ENCODE data around the gene EFCAB5. TPM values are rescaled to one million over a fixed set of nuclear protein-coding genes. Genes with fewer than 3 reads are reported as not detected.

Gene EFCAB5
- total and polyA plus RNA-seq, 10 of the 15 experiments (the other 5 are each of a cell fraction or from before 2014, with no cell fraction given), result 0.39 to 2.6 (median 1.0) TPM

- Histone ChIP-seq H3K9me3 (replicated peaks; ENCODE audit: control insufficient read depth, insufficient read depth, low read length) (no peaks in the 10 kb centered on the region), H3K27me3 (replicated peaks in 1 of 2; ENCODE audit: control insufficient read depth in 2 of 2, insufficient read depth in 2 of 2, low read length in 1 of 2) (no peaks in the 10 kb centered on the region; a peak in 1 of 4 replicates), H3K9ac (ENCODE audit: control insufficient read depth, insufficient read depth, low read length) (no peak overlapping the region), H4K20me1 (ENCODE audit: control insufficient read depth, insufficient read depth) (no peaks in the 10 kb centered on the region), H3K27ac (ENCODE audit: control insufficient read depth, insufficient read depth) (no peak overlapping the region), H3K4me3 (no peak overlapping the region), H3K4me2 (ENCODE audit: control insufficient read depth, insufficient read depth) (no peak overlapping the region), H3K4me1 (ENCODE audit: control insufficient read depth, insufficient read depth, low read length) (peaks cover 3% of the 10 kb centered on the region; the same call in 1 of the 2 replicates), H3K79me2 (ENCODE audit: control insufficient read depth, insufficient read depth, low read length) (no peaks in the 10 kb centered on the region), H3K36me3 (ENCODE audit: control insufficient read depth in 2 of 2, insufficient read depth in 2 of 2, low read length in 1 of 2) (no peaks in the 10 kb centered on the region), H2AFZ (ENCODE audit: control insufficient read depth, low read depth, low read length) (no peak overlapping the region)
- ChIA-PET CTCF (interaction anchor here (0.6 to 11.2 kb wide), 57 partner anchors 9 to 1819 kb away, joined by 3 to 106 read pairs (median 4); partner anchors contain the start of gene SSH2), RAD21 (ENCODE audit: unreplicated experiment) (interaction anchor here (0.6 to 4.3 kb wide), 19 partner anchors 9 to 512 kb away, joined by 3 to 39 read pairs (median 4); partner anchors contain the start of gene SSH2), SMC1A (ENCODE audit: uncharacterized antibody, unreplicated experiment) (interaction anchor here (0.6 to 5.1 kb wide), 22 partner anchors 8 to 948 kb away, joined by 3 to 45 read pairs (median 4); no protein-coding TSS in a partner anchor), POLR2A (interaction anchor here (1.0 kb wide), 1 partner anchor 162 kb away, joined by 3 read pairs; the partner anchor contains the start of gene SSH2)
- FAIRE-seq (no peak), ATAC-seq (no peak), DNase-seq (ENCODE audit: low read depth, low spot score) (no peak)
- TF ChIP-seq HDGF (IDR thresholded peaks at IDR 0.05), result no peak
- no peak for TF ChIP-seq WRNIP1 (IDR thresholded peaks at IDR 0.05; ENCODE audit: borderline replicate concordance, low read depth, low read length)
- no peak for TF ChIP-seq IKZF1 (conservative IDR thresholded peaks at IDR 0.05)
- no peak for TF ChIP-seq KAT2A (conservative IDR thresholded peaks at IDR 0.05; ENCODE audit: control insufficient read depth, low read depth, low read length)
- no peak for TF ChIP-seq RELA (IDR thresholded peaks at IDR 0.05; ENCODE audit: borderline replicate concordance, partially characterized antibody)
- no peak for TF ChIP-seq RAD51 (IDR thresholded peaks at IDR 0.05)
- TF ChIP-seq ZNF622 (IDR thresholded peaks at IDR 0.05), result no peak
- TF ChIP-seq SKIL (IDR thresholded peaks at IDR 0.05; ENCODE audit: low read depth, poor library complexity, severe bottlenecking), result no peak
- no peak for TF ChIP-seq STAT1 (conservative IDR thresholded peaks at IDR 0.05)
- TF ChIP-seq BMI1 (IDR thresholded peaks at IDR 0.05; ENCODE audit: borderline replicate concordance), result no peak
- TF ChIP-seq SIN3A (IDR thresholded peaks at IDR 0.05; ENCODE audit: low read depth, low read length), result no peak
- TF ChIP-seq SREBF2 (IDR thresholded peaks at IDR 0.05; ENCODE audit: low read length), result no peak
- TF ChIP-seq POLR2A (IDR thresholded peaks at IDR 0.05; ENCODE audit: low read depth, low read length), result no peak
- TF ChIP-seq TAF1 (IDR thresholded peaks at IDR 0.05; ENCODE audit: borderline replicate concordance, low read depth, low read length), result no peak
- in situ Hi-C loops (cut with MboI), result loop anchor here (5.0 to 25.0 kb wide), 2 partner anchors 61 to 281 kb away; no protein-coding TSS in a partner anchor
- BruUV-seq (replicated peaks), result no TSS peak
- intact Hi-C loops (cut with micrococcal nuclease; ENCODE audit: unreplicated experiment), result loop anchor here (1.0 to 2.0 kb wide), 2 partner anchors 64 to 285 kb away; no protein-coding TSS in a partner anchor
These were observed 151.5 kb downstream of the EFCAB5 start for GRCh38 chr17:30092886-30093285.

All from GM12878 (cell line).